Measurements from ENCODE around the gene PHC2. TPM values are rescaled to one million over a fixed set of nuclear protein-coding genes. Genes with fewer than 3 reads are reported as not detected.

The PHC2 gene
- total RNA-seq, 4 donors from 2014 or later, result 109 to 214 (median 150) TPM

GRCh38 chr1:33330361-33330890 is 100.5 kb downstream of the PHC2 start:
- DNase-seq (ENCODE audit: low spot score) (no peak), ATAC-seq (ENCODE audit: low FRiP score) (no peak)
- TF ChIP-seq, protein P1, sequence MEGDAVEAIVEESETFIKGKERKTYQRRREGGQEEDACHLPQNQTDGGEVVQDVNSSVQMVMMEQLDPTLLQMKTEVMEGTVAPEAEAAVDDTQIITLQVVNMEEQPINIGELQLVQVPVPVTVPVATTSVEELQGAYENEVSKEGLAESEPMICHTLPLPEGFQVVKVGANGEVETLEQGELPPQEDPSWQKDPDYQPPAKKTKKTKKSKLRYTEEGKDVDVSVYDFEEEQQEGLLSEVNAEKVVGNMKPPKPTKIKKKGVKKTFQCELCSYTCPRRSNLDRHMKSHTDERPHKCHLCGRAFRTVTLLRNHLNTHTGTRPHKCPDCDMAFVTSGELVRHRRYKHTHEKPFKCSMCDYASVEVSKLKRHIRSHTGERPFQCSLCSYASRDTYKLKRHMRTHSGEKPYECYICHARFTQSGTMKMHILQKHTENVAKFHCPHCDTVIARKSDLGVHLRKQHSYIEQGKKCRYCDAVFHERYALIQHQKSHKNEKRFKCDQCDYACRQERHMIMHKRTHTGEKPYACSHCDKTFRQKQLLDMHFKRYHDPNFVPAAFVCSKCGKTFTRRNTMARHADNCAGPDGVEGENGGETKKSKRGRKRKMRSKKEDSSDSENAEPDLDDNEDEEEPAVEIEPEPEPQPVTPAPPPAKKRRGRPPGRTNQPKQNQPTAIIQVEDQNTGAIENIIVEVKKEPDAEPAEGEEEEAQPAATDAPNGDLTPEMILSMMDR (IDR thresholded peaks at IDR 0.05), result no peak

GRCh38 chr1:33329600-33330305 is 101.1 kb downstream of the PHC2 start:
- ATAC-seq (ENCODE audit: low FRiP score) (no peak), DNase-seq (ENCODE audit: low spot score) (no peak)

GRCh38 chr1:33328817-33329216 is 102.1 kb downstream of the PHC2 start:
- ATAC-seq (ENCODE audit: low FRiP score) (no peak), DNase-seq (ENCODE audit: low spot score) (no peak)
- TF ChIP-seq, protein P1 (IDR thresholded peaks at IDR 0.05), result no peak

More at GRCh38 chr1:33329600-33330305, 101.1 kb downstream of the PHC2 start:
- TF ChIP-seq, protein P1 (IDR thresholded peaks at IDR 0.05), result no peak

GRCh38 chr1:33327587-33328325 is 103.1 kb downstream of the PHC2 start:
- ATAC-seq (ENCODE audit: low FRiP score) (peak; percentile 53), DNase-seq (ENCODE audit: low spot score) (no peak)
- TF ChIP-seq, protein P1 (IDR thresholded peaks at IDR 0.05), result no peak

GRCh38 chr1:33326785-33327184 is 104.1 kb downstream of the PHC2 start:
- ATAC-seq (ENCODE audit: low FRiP score) (no peak), DNase-seq (ENCODE audit: low spot score) (no peak)
- TF ChIP-seq, protein P1 (IDR thresholded peaks at IDR 0.05), result no peak

DNA sequence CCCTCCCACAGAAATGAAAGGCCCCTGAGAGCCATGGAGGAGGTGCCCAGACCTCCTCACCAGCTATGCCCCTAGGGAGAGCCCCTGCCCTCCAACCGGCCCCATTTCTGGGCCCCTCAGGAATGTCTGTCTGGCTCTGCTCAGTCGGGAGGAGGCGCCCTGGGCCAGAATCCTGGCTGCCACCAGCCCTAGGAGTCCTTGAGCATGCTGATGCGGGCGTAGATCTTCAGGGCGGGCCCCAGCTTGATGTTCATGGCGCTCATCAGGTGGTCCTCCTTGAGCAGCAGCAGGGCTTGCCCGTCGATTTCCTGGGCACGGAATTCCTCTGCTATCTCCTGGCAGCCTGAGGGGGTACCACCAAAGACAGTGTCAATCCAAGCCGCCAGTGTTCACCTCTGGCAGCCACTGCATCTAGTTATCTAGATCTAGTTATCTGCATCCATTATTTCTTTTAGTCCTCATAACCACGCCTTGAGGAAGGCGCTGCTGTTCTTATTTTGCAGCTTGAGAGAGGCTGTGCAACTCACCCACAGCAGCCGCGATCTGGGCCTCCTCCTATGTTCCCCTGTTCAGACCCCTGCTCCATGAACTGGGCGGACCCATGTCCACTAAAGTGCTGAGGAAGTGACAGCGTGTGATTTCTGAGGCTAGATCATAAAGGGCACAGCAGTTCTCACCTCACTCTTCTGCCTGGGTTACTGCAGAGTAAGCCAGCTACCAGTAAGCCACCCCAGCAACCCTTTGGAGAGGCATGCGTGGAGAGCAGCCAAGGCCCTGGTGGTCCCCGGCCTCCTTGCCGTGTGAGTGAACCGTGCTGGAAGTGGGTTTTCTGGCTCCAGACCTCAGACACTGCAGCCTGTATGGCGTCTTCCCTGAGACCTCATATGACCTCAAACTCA is 106.0 kb downstream of the PHC2 start:
- ATAC-seq (ENCODE audit: low FRiP score) (no peak), DNase-seq (ENCODE audit: low spot score) (no peak)
- TF ChIP-seq, protein P1 (IDR thresholded peaks at IDR 0.05), result no peak

Measured in omental fat pad (tissue), 4 donors.